MCF 10A (cell line): ENCODE data around the gene MED6. TPM values are rescaled to one million over a fixed set of nuclear protein-coding genes. Genes with fewer than 3 reads are reported as not detected.

Source experiments
- BruUV-seq: library from RNA; stranded (reverse); fragments of 400-500 nt; replicated peaks from 2 replicates; lab custom pipeline; 2021; lab: Mats Ljungman, UMichigan
- CTCF ChIA-PET: fragments of 300-600 bp; sonication (Branson Sonifier 250); formaldehyde crosslinking; extraction: SDS; loops from one replicate; lab custom pipeline; 2021; ENCODE audit warnings: antibody characterized with exemption, inconsistent platforms; lab: Yijun Ruan, JAX
- POLR2A ChIA-PET: fragments of 300-600, 350-650 bp; sonication (Branson Sonifier 250); formaldehyde crosslinking; extraction: SDS; loops from one replicate; lab custom pipeline; 2020; ENCODE audit warnings: antibody characterized with exemption, inconsistent platforms; lab: Yijun Ruan, JAX
- DNase-seq: peaks from one replicate; pipeline ENCODE4 v3.0.0-alpha.2; 2018; ENCODE audit not compliant: unreplicated experiment
- H3K27ac Mint-ChIP-seq: one replicate; pipeline ENCODE4 v1.8.0; 2022; ENCODE audit warnings: mild to moderate bottlenecking, low read depth, mixed read lengths; ENCODE audit not compliant: unreplicated experiment
- H3K27me3 Mint-ChIP-seq: one replicate; pipeline ENCODE4 v1.8.0; 2022; ENCODE audit warnings: mixed read lengths; ENCODE audit not compliant: insufficient read depth, unreplicated experiment
- H3K36me3 Mint-ChIP-seq: one replicate; pipeline ENCODE4 v1.8.0; 2022; ENCODE audit warnings: mild to moderate bottlenecking, moderate library complexity, mixed read lengths; ENCODE audit not compliant: insufficient read depth, unreplicated experiment
- H3K4me1 Mint-ChIP-seq: one replicate; pipeline ENCODE4 v1.8.0; 2022; ENCODE audit warnings: mixed read lengths; ENCODE audit not compliant: insufficient read depth, unreplicated experiment
- H3K4me3 Mint-ChIP-seq: one replicate; pipeline ENCODE4 v1.8.0; 2022; ENCODE audit warnings: mild to moderate bottlenecking, moderate library complexity, mixed read lengths; ENCODE audit not compliant: unreplicated experiment
- H3K9me3 Mint-ChIP-seq: one replicate; pipeline ENCODE4 v1.8.0; 2022; ENCODE audit warnings: mixed read lengths; ENCODE audit not compliant: unreplicated experiment
- intact Hi-C: fragments of 100-400 bp; cut with micrococcal nuclease; formaldehyde crosslinking; loops from 2 replicates; pipeline ENCODE4 v1.14.1; 2022
- total RNA-seq: library from RNA; stranded (reverse); gene quantifications from 2 replicates; pipeline ENCODE4 v1.2.3, GENCODE V29; 2022
- TF ChIP-seq, protein P1 (sequence below): fragments of 200-600 bp; IDR thresholded peaks from one replicate; pipeline ENCODE4 v1.8.0; 2022; ENCODE audit warnings: antibody characterized with exemption, mild to moderate bottlenecking; ENCODE audit not compliant: unreplicated experiment

MED6 gene
- total RNA-seq, 1 experiment from 2014 or later: 41.6 TPM

DNA sequence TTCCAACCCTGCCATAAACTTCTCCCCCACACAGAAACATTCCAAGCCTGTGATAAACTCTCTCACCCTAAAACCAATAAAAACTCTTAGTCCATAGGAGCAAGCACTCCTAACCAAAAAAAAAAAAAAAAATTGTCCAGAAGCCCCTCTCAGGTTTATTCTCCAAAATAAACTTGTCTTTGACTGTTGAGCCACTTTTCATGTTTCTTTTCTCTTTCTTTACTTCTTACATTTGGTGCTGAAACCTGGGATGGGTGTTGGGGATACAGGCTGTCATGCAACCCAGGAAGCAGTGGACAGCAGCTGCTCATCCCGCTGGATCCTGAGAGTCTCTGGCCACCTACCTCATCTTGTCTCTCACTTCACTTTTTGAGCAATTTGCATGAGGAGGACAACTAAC lies 63.6 kb downstream of the MED6 start:
- CTCF ChIA-PET: no interaction called here
- Mint-ChIP-seq H3K36me3 (no peaks in the 10 kb centered on the region), H3K27me3 (no peaks in the 10 kb centered on the region), H3K4me3 (no peak overlapping the region), H3K9me3 (no peaks in the 10 kb centered on the region), H3K4me1 (no peaks in the 10 kb centered on the region), H3K27ac (peak overlapping the region; percentile 1)
- BruUV-seq: no TSS peak
- no peak for DNase-seq
- intact Hi-C loops: no loop called here
- TF ChIP-seq, protein P1, sequence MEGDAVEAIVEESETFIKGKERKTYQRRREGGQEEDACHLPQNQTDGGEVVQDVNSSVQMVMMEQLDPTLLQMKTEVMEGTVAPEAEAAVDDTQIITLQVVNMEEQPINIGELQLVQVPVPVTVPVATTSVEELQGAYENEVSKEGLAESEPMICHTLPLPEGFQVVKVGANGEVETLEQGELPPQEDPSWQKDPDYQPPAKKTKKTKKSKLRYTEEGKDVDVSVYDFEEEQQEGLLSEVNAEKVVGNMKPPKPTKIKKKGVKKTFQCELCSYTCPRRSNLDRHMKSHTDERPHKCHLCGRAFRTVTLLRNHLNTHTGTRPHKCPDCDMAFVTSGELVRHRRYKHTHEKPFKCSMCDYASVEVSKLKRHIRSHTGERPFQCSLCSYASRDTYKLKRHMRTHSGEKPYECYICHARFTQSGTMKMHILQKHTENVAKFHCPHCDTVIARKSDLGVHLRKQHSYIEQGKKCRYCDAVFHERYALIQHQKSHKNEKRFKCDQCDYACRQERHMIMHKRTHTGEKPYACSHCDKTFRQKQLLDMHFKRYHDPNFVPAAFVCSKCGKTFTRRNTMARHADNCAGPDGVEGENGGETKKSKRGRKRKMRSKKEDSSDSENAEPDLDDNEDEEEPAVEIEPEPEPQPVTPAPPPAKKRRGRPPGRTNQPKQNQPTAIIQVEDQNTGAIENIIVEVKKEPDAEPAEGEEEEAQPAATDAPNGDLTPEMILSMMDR: no peak
- POLR2A ChIA-PET: no interaction called here

DNA sequence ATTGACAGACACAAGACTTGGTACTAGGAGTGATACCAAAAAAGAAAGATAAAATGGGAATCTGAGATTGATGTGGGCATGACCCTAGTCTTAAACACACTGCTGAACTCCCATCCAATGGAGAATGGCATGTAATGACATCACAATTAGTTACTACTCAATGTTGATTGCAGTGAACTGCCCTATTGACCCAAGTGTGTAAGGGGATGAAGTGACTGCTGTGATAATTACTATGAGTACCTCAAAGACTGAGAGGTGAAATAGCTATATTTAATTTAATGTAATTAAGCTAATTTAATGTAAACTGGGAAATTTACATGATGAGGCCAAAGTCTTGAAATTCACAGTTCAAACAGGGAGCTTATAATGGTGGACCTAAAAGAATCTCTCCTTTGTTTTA lies 65.6 kb downstream of the MED6 start, which contains the start of gene ADAM20:
TSS of gene ADAM20 (minus strand) at position 101 of the 400 bp plus-strand sequence. CDS start 10,247 bp downstream, outside the sequence.
- TF ChIP-seq, protein P1: no peak
- Mint-ChIP-seq H3K36me3 (no peaks in the 10 kb centered on the region), H3K4me1 (no peaks in the 10 kb centered on the region), H3K4me3 (no peak within 1 kb of the TSS), H3K27me3 (no peaks in the 10 kb centered on the region), H3K27ac (no peak within 1 kb of the TSS), H3K9me3 (no peaks in the 10 kb centered on the region)
- ChIA-PET POLR2A (interaction anchor here (1.1 kb wide), 1 partner anchor 71 kb away, joined by 5 read pairs; no protein-coding TSS in a partner anchor), CTCF (no interaction called here)
- no peak for DNase-seq
- intact Hi-C loops: no loop called here
- BruUV-seq: no TSS peak

Other genes starting within 250 kb of the MED6 start
- 45.3 and 55.6 TPM in 2 replicates for gene COX16, start 241.0 kb downstream of the MED6 start, total RNA-seq
- 12.6 and 20.0 TPM in 2 replicates for gene SYNJ2BP, start 183.6 kb downstream of the MED6 start, total RNA-seq
- gene ADAM21, start 148.5 kb downstream of the MED6 start, total RNA-seq: 0.37 and 0.59 TPM in 2 replicates
- 1.4 and 1.6 TPM in 2 replicates for gene ADAM20, start 65.7 kb downstream of the MED6 start, total RNA-seq
- gene TTC9, start 41.3 kb upstream of the MED6 start, total RNA-seq: 0.30 and 0.37 TPM in 2 replicates
- 17.2 and 18.6 TPM in 2 replicates for gene MAP3K9, start 208.9 kb upstream of the MED6 start, total RNA-seq